ENCODE data around the gene ERBIN. TPM values are rescaled to one million over a fixed set of nuclear protein-coding genes. Genes with fewer than 3 reads are reported as not detected.
"Not testable (repeated sequence)": the region's sequence is repeated elsewhere in the genome, so short reads cannot be mapped to it uniquely, and the experiment has no call there.

Gene ERBIN
- polyA plus RNA-seq, 1 of the 3 experiments (the other 2 are of a cell fraction) = 10.3 TPM

- Histone ChIP-seq H3K9me2 (no peaks in the 10 kb centered on the region), H2AFZ (ENCODE audit: low read depth) (no peak overlapping the region), H3K9ac (no peak overlapping the region), H3K36me3 (replicated peaks in 1 of 2; ENCODE audit: control insufficient read depth in 1 of 2, insufficient read depth in 2 of 2, low read length in 1 of 2) (no peaks in the 10 kb centered on the region), H3F3A (replicated peaks; ENCODE audit: insufficient read depth) (peaks cover 33% of the 10 kb centered on the region), H3K4me3 (ENCODE audit: low read depth in 2 of 2, low read length in 1 of 2) (no peak overlapping the region), H3K27me3 (ENCODE audit: insufficient read depth) (no peaks in the 10 kb centered on the region), H3K4me2 (no peak overlapping the region), H3K4me1 (ENCODE audit: control insufficient read depth in 1 of 2, insufficient read depth in 2 of 2, low read depth in 1 of 2, low read length in 1 of 2) (0 out of 4 replicates have a peak, but pooled peaks cover 0 to 5% of the 10 kb centered on the region in 2 experiments), H3K79me2 (ENCODE audit: insufficient read depth) (no peaks in the 10 kb centered on the region), H3K9me3 (0 out of 2 replicates have a peak, but pooled peaks cover 6% of the 10 kb centered on the region), H4K20me1 (ENCODE audit: insufficient read depth) (no peaks in the 10 kb centered on the region), H3K27ac (ENCODE audit: low read depth in 2 of 2, low read length in 1 of 2) (no peak overlapping the region)
- 92% methylated on average over 4 of the region's 4 CpGs for WGBS (ENCODE audit: low lambda C conversion rate)
- CTCF ChIA-PET = no interaction called here
- DNase-seq = no peak
- TF ChIP-seq, protein P1, sequence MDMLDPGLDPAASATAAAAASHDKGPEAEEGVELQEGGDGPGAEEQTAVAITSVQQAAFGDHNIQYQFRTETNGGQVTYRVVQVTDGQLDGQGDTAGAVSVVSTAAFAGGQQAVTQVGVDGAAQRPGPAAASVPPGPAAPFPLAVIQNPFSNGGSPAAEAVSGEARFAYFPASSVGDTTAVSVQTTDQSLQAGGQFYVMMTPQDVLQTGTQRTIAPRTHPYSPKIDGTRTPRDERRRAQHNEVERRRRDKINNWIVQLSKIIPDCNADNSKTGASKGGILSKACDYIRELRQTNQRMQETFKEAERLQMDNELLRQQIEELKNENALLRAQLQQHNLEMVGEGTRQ (IDR thresholded peaks at IDR 0.05; ENCODE audit: borderline replicate concordance, low read depth, low read length) = no peak
- TF ChIP-seq MXI1 (IDR thresholded peaks at IDR 0.05; ENCODE audit: low read depth, low read length) = no peak
- TF ChIP-seq MAX (IDR thresholded peaks at IDR 0.05; ENCODE audit: low read depth) = no peak
- no peak for TF ChIP-seq POLR2AphosphoS5 (IDR thresholded peaks at IDR 0.05; ENCODE audit: low read depth, low read length)
- no peak for TF ChIP-seq FOXJ3 (CRISPR knock-in tag; IDR thresholded peaks at IDR 0.05)
- TF ChIP-seq CTCF (IDR thresholded peaks at IDR 0.05) = no peak
- no peak for TF ChIP-seq TCF12 (IDR thresholded peaks at IDR 0.05)
- no peak for TF ChIP-seq RAD21 (IDR thresholded peaks at IDR 0.05; ENCODE audit: low read length)
- POLR2A ChIA-PET = no interaction called here
Observed at GRCh38 chr5:65876970-65877369, 49.4 kb upstream of the ERBIN start.

GRCh38 chr5:65879668-65880256, 46.6 kb upstream of the ERBIN start:
- POLR2A ChIA-PET; H4K20me1 ChIP-seq (ENCODE audit: insufficient read depth); H2AFZ ChIP-seq (ENCODE audit: low read depth); H3K79me2 ChIP-seq (ENCODE audit: insufficient read depth); DNase-seq; H3K36me3 ChIP-seq (replicated peaks in 1 of 2; ENCODE audit: control insufficient read depth in 1 of 2, insufficient read depth in 2 of 2, low read length in 1 of 2); H3K9ac ChIP-seq; CTCF ChIA-PET; H3K9me3 ChIP-seq; H3K4me1 ChIP-seq (ENCODE audit: control insufficient read depth in 1 of 2, insufficient read depth in 2 of 2, low read depth in 1 of 2, low read length in 1 of 2); H3K4me2 ChIP-seq; H3K27me3 ChIP-seq (ENCODE audit: insufficient read depth); H3K9me2 ChIP-seq; H3K4me3 ChIP-seq (ENCODE audit: low read depth in 2 of 2, low read length in 1 of 2): not testable (repeated sequence)
- TF ChIP-seq RXRA (IDR thresholded peaks at IDR 0.05; ENCODE audit: borderline replicate concordance, low read depth) = peak; percentile 52; the same call in 1 of the 2 replicates
- TF ChIP-seq NFIC (IDR thresholded peaks at IDR 0.05; ENCODE audit: borderline replicate concordance) = peak; percentile 40; the same call in 1 of the 2 replicates
- TF ChIP-seq EP300 (IDR thresholded peaks at IDR 0.05; ENCODE audit: borderline replicate concordance in 1 of 2, low read depth in 1 of 2, low read length in 1 of 2) = peak in 1 of 2 experiments; percentile 79; a peak in 2 of 4 replicates
- TF ChIP-seq JUND (IDR thresholded peaks at IDR 0.05) = peak; percentile 94
- TF ChIP-seq FOSL2 (IDR thresholded peaks at IDR 0.05; ENCODE audit: borderline replicate concordance, low read depth) = peak; percentile 96
- peak; percentile 84 for TF ChIP-seq POLR2AphosphoS5 (IDR thresholded peaks at IDR 0.05; ENCODE audit: low read depth, low read length)
- TF ChIP-seq, protein P2, sequence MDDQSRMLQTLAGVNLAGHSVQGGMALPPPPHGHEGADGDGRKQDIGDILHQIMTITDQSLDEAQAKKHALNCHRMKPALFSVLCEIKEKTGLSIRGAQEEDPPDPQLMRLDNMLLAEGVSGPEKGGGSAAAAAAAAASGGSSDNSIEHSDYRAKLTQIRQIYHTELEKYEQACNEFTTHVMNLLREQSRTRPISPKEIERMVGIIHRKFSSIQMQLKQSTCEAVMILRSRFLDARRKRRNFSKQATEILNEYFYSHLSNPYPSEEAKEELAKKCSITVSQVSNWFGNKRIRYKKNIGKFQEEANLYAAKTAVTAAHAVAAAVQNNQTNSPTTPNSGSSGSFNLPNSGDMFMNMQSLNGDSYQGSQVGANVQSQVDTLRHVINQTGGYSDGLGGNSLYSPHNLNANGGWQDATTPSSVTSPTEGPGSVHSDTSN (IDR thresholded peaks at IDR 0.05) = peak; percentile 93
- 0 out of 2 replicates have a peak, but pooled peaks have one; percentile 22 for TF ChIP-seq FOXM1 (IDR thresholded peaks at IDR 0.05; ENCODE audit: low read depth)
- peak; percentile 78 for TF ChIP-seq TCF12 (IDR thresholded peaks at IDR 0.05)
- Histone ChIP-seq H3F3A (replicated peaks; ENCODE audit: insufficient read depth) (peaks cover 21% of the 10 kb centered on the region), H3K27ac (ENCODE audit: low read depth in 2 of 2, low read length in 1 of 2) (peak overlapping the region in 1 of 2 experiments; percentile 67; a peak in 2 of 4 replicates)
- 54% methylated on average over 8 of the region's 8 CpGs for WGBS (ENCODE audit: low lambda C conversion rate)

Data from SK-N-SH (cell line).